ENCODE measurements around the gene TMC5.

DNA sequence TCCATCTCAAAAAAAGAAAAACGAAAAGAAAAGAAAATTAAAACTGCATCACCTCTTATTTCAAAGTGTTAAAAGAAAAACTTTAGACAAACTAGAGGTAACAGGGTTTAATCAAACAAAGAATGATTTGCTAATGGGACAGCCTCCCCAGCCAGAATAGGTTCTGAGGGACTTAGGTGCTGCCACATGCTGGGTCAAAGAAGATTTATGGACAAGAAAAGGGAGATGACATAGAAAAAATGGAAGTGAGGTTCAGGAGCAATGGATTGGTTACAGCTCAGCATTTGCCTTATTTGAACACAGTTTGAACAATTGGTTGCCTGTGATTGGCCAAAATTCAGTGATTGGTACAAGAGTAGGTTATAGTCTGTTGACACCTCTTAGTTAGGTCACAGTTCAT lies 21.1 kb downstream of the TMC5 start:
- TF ChIP-seq, protein P1, sequence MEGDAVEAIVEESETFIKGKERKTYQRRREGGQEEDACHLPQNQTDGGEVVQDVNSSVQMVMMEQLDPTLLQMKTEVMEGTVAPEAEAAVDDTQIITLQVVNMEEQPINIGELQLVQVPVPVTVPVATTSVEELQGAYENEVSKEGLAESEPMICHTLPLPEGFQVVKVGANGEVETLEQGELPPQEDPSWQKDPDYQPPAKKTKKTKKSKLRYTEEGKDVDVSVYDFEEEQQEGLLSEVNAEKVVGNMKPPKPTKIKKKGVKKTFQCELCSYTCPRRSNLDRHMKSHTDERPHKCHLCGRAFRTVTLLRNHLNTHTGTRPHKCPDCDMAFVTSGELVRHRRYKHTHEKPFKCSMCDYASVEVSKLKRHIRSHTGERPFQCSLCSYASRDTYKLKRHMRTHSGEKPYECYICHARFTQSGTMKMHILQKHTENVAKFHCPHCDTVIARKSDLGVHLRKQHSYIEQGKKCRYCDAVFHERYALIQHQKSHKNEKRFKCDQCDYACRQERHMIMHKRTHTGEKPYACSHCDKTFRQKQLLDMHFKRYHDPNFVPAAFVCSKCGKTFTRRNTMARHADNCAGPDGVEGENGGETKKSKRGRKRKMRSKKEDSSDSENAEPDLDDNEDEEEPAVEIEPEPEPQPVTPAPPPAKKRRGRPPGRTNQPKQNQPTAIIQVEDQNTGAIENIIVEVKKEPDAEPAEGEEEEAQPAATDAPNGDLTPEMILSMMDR (IDR thresholded peaks at IDR 0.05) = no peak
- TF ChIP-seq POLR2A (IDR thresholded peaks at IDR 0.05) = no peak

Data from esophagus squamous epithelium (tissue), 4 donors.